Renal cortex interstitium (tissue), 11 donors: ENCODE results near the gene EEF1AKMT1. TPM values are rescaled to one million over a fixed set of nuclear protein-coding genes. Genes with fewer than 3 reads are reported as not detected.

Experiments used
- DNase-seq, 11 donors: peaks; one replicate each; pipeline ENCODE4 v3.0.0-alpha.2; 2013; ENCODE audit warnings: low read depth in 9 of 11, low spot score in 4 of 11; ENCODE audit errors: extremely low read depth in 1 of 11
- polyA plus RNA-seq, 3 donors: library from polyadenylated mRNA; unstranded; fragments of 120-200 nt; gene quantifications; one replicate each; pipeline ENCODE4 v1.2.1, GENCODE V29; 2013; ENCODE audit not compliant: insufficient read length in 3 of 3

Gene EEF1AKMT1
- polyA plus RNA-seq, 3 donors = 13.6 to 18.4 (median 15.3) TPM

DNA sequence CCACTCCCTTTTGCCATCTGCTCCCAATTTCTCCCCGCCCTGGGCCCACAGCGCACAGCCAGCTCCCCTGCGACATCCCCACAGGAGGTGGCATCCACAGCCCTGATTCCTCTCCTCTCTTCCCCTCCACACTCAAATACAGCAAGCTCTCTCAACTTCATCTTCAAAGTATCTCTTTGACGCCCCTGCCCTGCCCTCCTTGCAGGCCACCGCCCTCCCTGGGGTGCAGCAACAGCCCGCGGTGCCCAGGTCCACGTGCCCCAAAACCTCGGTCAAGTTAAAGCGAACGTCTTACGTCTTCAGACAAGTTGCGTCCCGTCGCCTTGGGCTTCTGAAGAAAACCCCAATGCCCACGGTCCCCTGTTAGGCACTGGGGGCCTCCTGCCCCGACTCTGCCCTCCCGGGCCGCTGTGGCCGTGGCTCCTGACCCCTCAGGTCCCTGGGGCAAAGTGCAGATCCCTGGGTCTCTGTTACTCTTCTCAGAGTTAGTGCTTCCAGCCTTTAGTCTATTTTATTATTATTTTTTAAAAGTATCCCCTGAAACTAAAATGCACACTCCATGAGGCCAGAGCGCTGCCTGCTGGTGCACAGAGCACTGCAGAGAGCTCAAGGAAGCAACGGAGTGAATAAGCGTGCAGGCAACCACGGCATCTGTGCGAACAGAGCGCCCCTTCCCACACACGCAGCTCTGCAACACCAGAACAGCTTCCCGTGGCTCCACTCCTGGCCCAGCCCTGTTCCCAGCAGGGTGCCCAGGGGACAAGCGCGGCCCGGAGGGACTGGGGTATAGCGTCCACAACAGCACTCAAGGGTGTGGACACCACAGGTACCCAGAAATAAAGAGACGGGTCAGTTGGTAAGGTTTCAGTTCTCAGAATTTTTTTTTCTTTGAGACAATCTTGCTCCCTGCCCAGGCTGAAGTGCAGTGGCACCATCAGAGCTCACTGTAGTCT lies 43.9 kb downstream of the EEF1AKMT1 start:
- DNase-seq = no peak

DNA sequence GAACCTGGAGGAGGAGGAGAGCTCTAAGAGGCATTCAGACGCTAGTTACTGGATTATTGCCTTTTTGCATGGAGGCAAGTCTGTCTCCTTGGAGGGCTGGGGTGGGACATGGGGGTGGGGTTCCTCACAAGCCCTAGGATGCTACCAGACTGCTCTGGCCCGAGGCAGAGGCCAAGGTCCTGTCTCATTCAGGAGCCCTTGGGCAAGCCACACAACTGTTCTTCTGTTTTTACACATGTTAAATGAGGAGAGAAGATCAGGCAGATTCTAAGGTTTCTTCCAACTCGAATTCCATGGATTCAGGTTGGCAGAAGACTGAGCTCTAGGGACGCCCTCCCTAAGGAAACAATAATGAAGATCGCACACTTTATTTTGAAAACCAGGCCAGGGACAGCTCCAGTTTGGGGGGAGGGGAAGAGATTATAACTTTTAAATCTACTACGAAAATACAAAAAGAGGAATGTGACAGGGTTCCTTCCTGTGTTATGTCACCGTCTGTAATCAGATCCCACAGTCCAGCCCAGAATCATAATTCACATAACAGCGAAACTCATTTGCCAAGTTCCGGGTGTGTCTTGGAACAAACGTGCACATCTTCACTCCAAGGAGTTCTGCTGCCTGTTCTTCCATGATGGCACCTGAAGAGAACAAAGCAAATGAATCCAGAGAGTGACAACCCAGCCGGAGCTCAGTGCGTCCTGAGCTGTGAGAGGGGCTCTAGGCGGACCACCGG lies 45.0 kb downstream of the EEF1AKMT1 start:
- DNase-seq = no peak

DNA sequence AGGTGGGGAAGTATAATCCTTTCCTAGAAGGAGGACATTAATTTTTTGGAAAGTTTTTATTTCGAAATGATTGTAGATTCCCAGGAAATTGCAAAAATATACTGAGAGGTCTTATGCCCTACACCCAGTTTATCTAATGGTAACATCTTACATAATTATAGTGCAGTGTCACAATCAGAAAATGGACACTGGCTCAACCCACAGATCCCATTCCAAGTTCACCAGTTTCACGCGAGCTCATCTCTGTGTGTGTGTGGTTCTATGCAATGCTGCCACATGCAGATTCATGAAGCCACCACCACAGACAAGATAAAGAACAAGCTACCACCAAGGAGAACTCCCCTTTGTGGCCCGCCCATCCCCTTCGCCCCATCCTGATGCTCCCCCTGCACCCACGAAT lies 45.9 kb downstream of the EEF1AKMT1 start:
- no peak for DNase-seq

DNA sequence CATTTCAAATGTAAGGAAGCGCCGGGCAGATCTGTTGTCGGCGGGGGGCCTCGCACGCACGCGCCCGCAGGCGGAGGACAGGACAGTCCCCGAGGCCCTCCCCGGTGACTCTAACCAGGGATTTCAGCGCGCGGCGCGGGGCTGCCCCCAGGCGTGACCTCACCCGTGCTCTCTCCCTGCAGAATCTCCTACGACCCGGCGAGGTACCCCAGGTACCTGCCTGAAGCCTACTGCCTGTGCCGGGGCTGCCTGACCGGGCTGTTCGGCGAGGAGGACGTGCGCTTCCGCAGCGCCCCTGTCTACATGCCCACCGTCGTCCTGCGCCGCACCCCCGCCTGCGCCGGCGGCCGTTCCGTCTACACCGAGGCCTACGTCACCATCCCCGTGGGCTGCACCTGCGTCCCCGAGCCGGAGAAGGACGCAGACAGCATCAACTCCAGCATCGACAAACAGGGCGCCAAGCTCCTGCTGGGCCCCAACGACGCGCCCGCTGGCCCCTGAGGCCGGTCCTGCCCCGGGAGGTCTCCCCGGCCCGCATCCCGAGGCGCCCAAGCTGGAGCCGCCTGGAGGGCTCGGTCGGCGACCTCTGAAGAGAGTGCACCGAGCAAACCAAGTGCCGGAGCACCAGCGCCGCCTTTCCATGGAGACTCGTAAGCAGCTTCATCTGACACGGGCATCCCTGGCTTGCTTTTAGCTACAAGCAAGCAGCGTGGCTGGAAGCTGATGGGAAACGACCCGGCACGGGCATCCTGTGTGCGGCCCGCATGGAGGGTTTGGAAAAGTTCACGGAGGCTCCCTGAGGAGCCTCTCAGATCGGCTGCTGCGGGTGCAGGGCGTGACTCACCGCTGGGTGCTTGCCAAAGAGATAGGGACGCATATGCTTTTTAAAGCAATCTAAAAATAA lies 52.1 kb downstream of the EEF1AKMT1 start:
- DNase-seq = peak in 2 of 11 donors; percentile 40

GRCh38 chr13:20721058-20721453 lies 52.7 kb downstream of the EEF1AKMT1 start:
- no peak for DNase-seq

- DNase-seq = no peak
These were observed 53.3 kb downstream of the EEF1AKMT1 start for GRCh38 chr13:20720499-20720898.

DNA sequence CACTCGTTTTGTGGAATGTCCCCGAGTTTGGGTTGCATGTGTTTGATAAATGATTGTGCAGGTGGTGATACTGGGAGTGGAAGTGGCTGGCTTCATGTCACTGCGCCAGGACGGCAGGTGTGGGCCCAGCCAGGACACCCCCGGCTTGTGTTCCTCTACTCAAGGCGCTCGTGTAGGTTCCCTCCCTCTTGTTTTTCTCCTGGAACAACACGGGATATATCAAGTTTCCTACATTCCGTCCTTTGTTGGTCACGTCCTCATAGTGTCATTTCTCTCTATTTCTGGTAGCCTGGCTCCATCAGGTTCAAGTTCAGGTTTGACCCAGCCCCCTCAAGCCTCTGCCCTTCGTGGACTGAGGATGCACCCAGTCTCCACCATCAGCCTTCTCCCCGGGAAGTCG lies 54.0 kb downstream of the EEF1AKMT1 start:
- no peak for DNase-seq

DNA sequence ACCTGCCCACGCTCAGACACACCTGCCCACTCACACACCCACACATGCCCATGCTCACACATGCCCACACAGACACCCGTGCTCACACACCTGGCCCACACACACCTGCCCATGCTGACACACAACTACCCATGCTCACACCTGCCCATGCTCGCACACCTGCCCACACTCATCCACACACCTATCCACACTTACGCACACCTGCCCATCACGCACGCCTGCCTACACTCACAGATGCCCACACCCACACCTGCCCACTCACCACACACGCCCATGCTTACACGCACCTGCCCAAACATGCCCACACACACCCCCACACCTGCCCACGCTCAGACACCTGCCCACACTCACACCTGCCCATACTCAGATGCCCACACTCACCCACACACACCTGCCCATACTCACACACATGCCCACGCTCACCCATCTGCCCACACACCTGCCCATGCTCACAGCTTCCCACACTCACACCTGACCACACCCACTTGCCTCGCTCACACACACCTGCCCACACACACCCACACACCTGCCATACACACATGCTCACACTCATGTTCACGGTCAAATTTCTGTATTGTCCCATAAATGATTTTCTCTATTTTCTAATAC lies 54.7 kb downstream of the EEF1AKMT1 start:
- no peak for DNase-seq

GRCh38 chr13:20717581-20718542 lies 55.9 kb downstream of the EEF1AKMT1 start:
- DNase-seq = no peak

- no peak for DNase-seq
These were observed 56.8 kb downstream of the EEF1AKMT1 start for GRCh38 chr13:20716951-20717350.

DNA sequence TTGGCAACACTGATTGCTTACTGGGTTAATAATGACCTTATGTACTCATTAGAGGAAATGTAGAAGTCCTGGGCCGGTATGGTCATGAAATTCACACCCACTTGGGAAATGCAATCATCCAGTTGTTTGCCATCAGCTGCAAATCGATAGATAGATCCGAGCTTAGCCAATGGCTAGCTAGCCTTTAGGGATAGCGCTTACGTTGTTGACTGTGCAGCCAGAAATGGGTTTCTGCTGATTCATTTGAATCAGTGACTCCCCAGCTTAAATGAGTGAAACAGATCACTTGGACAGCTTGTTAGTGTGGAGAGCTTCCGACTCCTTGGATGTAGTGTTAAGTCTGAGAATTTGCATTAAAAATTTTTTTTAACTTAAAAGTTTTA lies 58.4 kb downstream of the EEF1AKMT1 start:
- DNase-seq = no peak

GRCh38 chr13:20714563-20715329 lies 59.0 kb downstream of the EEF1AKMT1 start:
- no peak for DNase-seq

- no peak for DNase-seq
These were observed 59.6 kb downstream of the EEF1AKMT1 start for GRCh38 chr13:20714161-20714560.

GRCh38 chr13:20713751-20714150 lies 60.0 kb downstream of the EEF1AKMT1 start:
- no peak for DNase-seq

GRCh38 chr13:20713014-20713376 lies 60.8 kb downstream of the EEF1AKMT1 start:
- DNase-seq = no peak

GRCh38 chr13:20711301-20712044 lies 62.3 kb downstream of the EEF1AKMT1 start:
- DNase-seq = no peak
